Measurements from ENCODE around the gene RAP1A.
A peak's percentile ranks its signal among the peaks of the same experiment; 100 is the strongest.
"Not testable (repeated sequence)": the region's sequence is repeated elsewhere in the genome, so short reads cannot be mapped to it uniquely, and the experiment has no call there.

RAP1A gene

GRCh38 chr1:111625276-111625675, 5.7 kb downstream of the RAP1A start:
- no peak overlapping the region for H3K27ac Mint-ChIP-seq

DNA sequence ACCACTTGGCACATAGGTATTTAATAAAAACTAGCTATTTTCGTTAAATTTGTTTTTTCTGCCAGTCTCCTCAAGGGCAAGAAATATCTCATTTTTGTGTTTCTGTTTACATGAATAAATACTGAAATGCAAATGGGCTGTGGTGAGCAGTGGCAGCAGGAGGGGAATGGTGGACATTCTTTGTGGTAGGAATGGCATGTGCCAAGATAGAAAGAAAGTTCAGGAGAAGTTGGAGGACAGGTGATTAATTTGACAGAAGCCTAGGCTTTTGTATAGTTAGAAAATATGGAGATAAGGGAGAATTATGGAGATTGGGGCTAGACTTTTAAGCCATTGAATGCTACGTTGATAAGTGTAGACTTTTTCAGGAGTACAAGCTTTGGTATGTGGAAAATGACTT, 8.6 kb downstream of the RAP1A start:
- Mint-ChIP-seq H3K9me3 (no peaks in the 10 kb centered on the region), H3K27me3 (ENCODE audit: low read depth, poor library complexity) (no peaks in the 10 kb centered on the region), H3K4me3 (no peak overlapping the region), H3K4me1 (peaks cover 18% of the 10 kb centered on the region), H3K36me3 (ENCODE audit: low read depth) (peaks cover 17% of the 10 kb centered on the region), H3K27ac (peak overlapping the region; percentile 4)
- no peak for DNase-seq
- TF ChIP-seq CTCF (IDR thresholded peaks at IDR 0.05): no peak

More at GRCh38 chr1:111625276-111625675, 5.7 kb downstream of the RAP1A start:
- no peak for DNase-seq
- no peak overlapping the region for H3K4me3 Mint-ChIP-seq
- no peak for TF ChIP-seq CTCF (IDR thresholded peaks at IDR 0.05)
- H3K36me3 Mint-ChIP-seq (ENCODE audit: low read depth): peaks cover 11% of the 10 kb centered on the region
- no peaks in the 10 kb centered on the region for H3K9me3 Mint-ChIP-seq
- H3K27me3 Mint-ChIP-seq (ENCODE audit: low read depth, poor library complexity): no peaks in the 10 kb centered on the region
- H3K4me1 Mint-ChIP-seq: peaks cover 41% of the 10 kb centered on the region

DNA sequence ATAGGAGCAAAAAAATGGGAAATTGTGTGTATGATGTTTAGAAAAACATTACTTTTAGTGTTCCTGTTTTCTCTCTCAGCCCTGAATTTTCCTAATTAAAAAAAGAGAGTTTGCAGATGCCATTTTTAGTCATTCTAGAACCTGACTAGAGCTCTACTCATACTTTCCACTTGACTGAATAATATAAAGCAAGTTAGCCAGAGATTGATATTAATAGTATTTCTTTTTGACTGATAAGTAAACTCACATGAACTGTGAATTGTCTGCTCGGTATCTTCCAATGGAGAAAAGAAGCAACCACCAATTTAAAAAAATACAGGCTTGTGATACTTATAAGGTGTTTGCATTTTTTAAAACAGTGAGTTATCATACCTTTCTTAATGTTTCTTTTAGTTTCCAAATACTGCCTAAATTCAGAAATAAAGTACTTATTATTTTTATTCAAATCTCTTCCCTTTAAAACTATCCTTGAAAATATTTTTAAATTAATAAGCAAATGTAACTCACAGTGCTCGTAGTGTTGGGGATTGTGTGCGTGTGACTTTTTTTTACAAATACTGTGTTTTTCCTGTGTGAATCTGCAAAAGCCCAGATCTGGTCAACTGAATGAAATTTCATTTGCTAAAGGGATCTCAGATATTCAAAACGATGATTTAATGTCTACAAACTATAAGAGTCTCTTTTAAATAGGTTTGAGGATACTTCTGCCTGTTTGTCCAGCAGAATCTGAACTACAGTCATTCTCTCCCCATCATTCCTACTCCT, 9.8 kb downstream of the RAP1A start:
- H3K27me3 Mint-ChIP-seq (ENCODE audit: low read depth, poor library complexity): no peaks in the 10 kb centered on the region
- no peak overlapping the region for H3K27ac Mint-ChIP-seq
- DNase-seq: no peak
- H3K4me3 Mint-ChIP-seq: no peak overlapping the region
- TF ChIP-seq CTCF (IDR thresholded peaks at IDR 0.05): no peak
- no peaks in the 10 kb centered on the region for H3K9me3 Mint-ChIP-seq
- peaks cover 11% of the 10 kb centered on the region for H3K36me3 Mint-ChIP-seq (ENCODE audit: low read depth)
- peaks cover 13% of the 10 kb centered on the region for H3K4me1 Mint-ChIP-seq

GRCh38 chr1:111630567-111630966, 11.0 kb downstream of the RAP1A start:
- H3K4me3 Mint-ChIP-seq: no peak overlapping the region
- no peak for TF ChIP-seq CTCF (IDR thresholded peaks at IDR 0.05)
- DNase-seq: no peak
- H3K4me1 Mint-ChIP-seq: peaks cover 19% of the 10 kb centered on the region
- H3K36me3 Mint-ChIP-seq (ENCODE audit: low read depth): peaks cover 11% of the 10 kb centered on the region
- H3K27ac Mint-ChIP-seq: no peak overlapping the region
- H3K9me3 Mint-ChIP-seq: no peaks in the 10 kb centered on the region
- no peaks in the 10 kb centered on the region for H3K27me3 Mint-ChIP-seq (ENCODE audit: low read depth, poor library complexity)

GRCh38 chr1:111631502-111631901, 11.9 kb downstream of the RAP1A start:
- Mint-ChIP-seq H3K4me3 (no peak overlapping the region), H3K36me3 (ENCODE audit: low read depth) (peaks cover 11% of the 10 kb centered on the region), H3K27me3 (ENCODE audit: low read depth, poor library complexity) (no peaks in the 10 kb centered on the region), H3K27ac (no peak overlapping the region), H3K9me3 (no peaks in the 10 kb centered on the region), H3K4me1 (peaks cover 28% of the 10 kb centered on the region)
- TF ChIP-seq CTCF (IDR thresholded peaks at IDR 0.05): no peak
- no peak for DNase-seq

- Mint-ChIP-seq H3K36me3 (ENCODE audit: low read depth) (peaks cover 11% of the 10 kb centered on the region), H3K4me1 (peaks cover 29% of the 10 kb centered on the region)
- not testable (repeated sequence) for H3K27me3 Mint-ChIP-seq (ENCODE audit: low read depth, poor library complexity); H3K4me3 Mint-ChIP-seq; H3K27ac Mint-ChIP-seq; H3K9me3 Mint-ChIP-seq; DNase-seq
Observed at GRCh38 chr1:111632771-111633170, 13.2 kb downstream of the RAP1A start.
